ENCODE results near the gene CCNB2. TPM values are rescaled to one million over a fixed set of nuclear protein-coding genes. Genes with fewer than 3 reads are reported as not detected.
"Not testable (repeated sequence)": the region's sequence is repeated elsewhere in the genome, so short reads cannot be mapped to it uniquely, and the experiment has no call there.

The CCNB2 gene
- total RNA-seq, 1 experiment from 2014 or later, result 67.6 TPM

DNA sequence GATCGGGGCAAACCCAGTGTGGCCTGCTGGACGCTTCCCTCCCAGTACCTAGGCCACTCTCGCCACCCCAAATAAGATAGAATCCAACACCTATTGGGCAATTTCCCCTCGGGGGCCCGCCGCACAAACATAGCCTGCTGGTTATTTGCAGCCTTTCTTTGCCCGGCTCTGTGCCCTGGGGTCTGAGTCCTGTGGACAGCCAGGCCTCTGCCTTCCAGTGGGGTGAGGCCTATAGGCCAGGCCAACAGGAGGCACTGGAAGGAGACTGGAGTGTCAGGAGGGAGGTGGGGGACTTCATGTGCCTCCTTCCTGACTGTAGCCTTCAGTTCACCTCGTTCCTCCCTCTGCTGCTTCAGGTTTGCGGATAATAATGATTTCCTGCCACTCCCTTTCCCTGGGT lies 54.3 kb downstream of the CCNB2 start:
- H3K4me1 ChIP-seq (ENCODE audit: control insufficient read depth, insufficient read depth, low read length), result no peaks in the 10 kb centered on the region
- no peaks in the 10 kb centered on the region for H3K27me3 ChIP-seq (ENCODE audit: control insufficient read depth, insufficient read depth, low read length)
- H3K36me3 ChIP-seq (ENCODE audit: control insufficient read depth, insufficient read depth, low read length), result no peaks in the 10 kb centered on the region; the same call in 1 of the 2 replicates
- ATAC-seq (no peak), DNase-seq (ENCODE audit: low read depth, low spot score) (no peak)
- ChIA-PET CTCF (no interaction called here), POLR2A (no interaction called here)
- BruUV-seq (replicated peaks), result no TSS peak
- no peak overlapping the region for H3K4me3 ChIP-seq (ENCODE audit: low read depth in 2 of 2, low read length in 2 of 2)
- no peaks in the 10 kb centered on the region for H3K9me3 ChIP-seq (ENCODE audit: control insufficient read depth, insufficient read depth, low read depth, low read length)
- TF ChIP-seq, protein P1, sequence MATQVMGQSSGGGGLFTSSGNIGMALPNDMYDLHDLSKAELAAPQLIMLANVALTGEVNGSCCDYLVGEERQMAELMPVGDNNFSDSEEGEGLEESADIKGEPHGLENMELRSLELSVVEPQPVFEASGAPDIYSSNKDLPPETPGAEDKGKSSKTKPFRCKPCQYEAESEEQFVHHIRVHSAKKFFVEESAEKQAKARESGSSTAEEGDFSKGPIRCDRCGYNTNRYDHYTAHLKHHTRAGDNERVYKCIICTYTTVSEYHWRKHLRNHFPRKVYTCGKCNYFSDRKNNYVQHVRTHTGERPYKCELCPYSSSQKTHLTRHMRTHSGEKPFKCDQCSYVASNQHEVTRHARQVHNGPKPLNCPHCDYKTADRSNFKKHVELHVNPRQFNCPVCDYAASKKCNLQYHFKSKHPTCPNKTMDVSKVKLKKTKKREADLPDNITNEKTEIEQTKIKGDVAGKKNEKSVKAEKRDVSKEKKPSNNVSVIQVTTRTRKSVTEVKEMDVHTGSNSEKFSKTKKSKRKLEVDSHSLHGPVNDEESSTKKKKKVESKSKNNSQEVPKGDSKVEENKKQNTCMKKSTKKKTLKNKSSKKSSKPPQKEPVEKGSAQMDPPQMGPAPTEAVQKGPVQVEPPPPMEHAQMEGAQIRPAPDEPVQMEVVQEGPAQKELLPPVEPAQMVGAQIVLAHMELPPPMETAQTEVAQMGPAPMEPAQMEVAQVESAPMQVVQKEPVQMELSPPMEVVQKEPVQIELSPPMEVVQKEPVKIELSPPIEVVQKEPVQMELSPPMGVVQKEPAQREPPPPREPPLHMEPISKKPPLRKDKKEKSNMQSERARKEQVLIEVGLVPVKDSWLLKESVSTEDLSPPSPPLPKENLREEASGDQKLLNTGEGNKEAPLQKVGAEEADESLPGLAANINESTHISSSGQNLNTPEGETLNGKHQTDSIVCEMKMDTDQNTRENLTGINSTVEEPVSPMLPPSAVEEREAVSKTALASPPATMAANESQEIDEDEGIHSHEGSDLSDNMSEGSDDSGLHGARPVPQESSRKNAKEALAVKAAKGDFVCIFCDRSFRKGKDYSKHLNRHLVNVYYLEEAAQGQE (IDR thresholded peaks at IDR 0.05; ENCODE audit: insufficient read depth in 1 of 2, low read depth in 2 of 2, low read length in 1 of 2), result no peak
- TF ChIP-seq, protein P2, sequence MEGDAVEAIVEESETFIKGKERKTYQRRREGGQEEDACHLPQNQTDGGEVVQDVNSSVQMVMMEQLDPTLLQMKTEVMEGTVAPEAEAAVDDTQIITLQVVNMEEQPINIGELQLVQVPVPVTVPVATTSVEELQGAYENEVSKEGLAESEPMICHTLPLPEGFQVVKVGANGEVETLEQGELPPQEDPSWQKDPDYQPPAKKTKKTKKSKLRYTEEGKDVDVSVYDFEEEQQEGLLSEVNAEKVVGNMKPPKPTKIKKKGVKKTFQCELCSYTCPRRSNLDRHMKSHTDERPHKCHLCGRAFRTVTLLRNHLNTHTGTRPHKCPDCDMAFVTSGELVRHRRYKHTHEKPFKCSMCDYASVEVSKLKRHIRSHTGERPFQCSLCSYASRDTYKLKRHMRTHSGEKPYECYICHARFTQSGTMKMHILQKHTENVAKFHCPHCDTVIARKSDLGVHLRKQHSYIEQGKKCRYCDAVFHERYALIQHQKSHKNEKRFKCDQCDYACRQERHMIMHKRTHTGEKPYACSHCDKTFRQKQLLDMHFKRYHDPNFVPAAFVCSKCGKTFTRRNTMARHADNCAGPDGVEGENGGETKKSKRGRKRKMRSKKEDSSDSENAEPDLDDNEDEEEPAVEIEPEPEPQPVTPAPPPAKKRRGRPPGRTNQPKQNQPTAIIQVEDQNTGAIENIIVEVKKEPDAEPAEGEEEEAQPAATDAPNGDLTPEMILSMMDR (IDR thresholded peaks at IDR 0.05), result no peak
- no peak for TF ChIP-seq SIN3A (IDR thresholded peaks at IDR 0.05; ENCODE audit: borderline replicate concordance, insufficient read depth, low read depth, low read length)
- TF ChIP-seq POLR2AphosphoS5 (IDR thresholded peaks at IDR 0.05; ENCODE audit: low read depth, low read length), result no peak
- no peak for TF ChIP-seq TCF7L2 (IDR thresholded peaks at IDR 0.05; ENCODE audit: low read depth, low read length)
- intact Hi-C loops (cut with micrococcal nuclease; ENCODE audit: unreplicated experiment) (no loop called here), in situ Hi-C loops (cut with HindIII; ENCODE audit: low pct_unique_long_range_greater_than_20kb, low sequenced_read_pairs) (no loop called here)
- H3K27ac ChIP-seq (ENCODE audit: low read length), result no peak overlapping the region

DNA sequence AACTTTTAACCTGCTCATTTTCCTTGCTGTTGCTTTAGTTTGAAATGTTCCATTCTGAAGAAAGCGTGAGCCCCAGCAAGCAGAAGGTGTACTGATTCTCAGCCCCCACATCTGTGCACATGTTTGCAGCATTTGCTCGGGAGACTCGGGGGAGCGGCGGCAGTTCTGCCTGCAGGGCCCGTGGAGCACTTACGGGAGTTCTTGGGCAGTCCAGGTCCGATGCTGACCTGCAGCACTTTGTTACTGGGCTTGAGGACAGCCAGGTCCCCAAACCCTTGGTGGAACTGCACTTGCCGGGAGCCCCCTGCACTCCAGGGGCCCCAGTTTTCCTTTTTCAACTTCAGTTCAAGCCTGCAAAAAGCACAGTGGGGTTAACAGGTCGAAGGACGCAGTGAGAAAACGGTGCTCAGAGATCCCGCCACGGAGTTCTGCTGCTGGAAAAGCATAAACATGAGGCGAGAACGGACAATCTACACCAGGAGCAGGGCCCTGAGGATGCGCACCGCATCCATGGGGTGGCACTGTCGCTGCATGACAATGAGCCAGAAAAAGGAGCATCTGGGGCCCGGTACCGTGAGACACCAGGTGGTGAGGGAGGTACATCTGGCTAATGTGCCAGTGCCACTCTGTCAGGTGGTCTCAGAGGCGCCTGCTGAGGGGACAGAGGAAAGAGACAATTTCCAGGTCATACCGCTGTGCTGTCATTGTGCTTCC lies 56.1 kb downstream of the CCNB2 start:
- in situ Hi-C loops (cut with HindIII; ENCODE audit: low pct_unique_long_range_greater_than_20kb, low sequenced_read_pairs) (no loop called here), intact Hi-C loops (cut with micrococcal nuclease; ENCODE audit: unreplicated experiment) (no loop called here)
- DNase-seq (ENCODE audit: low read depth, low spot score) (peak; percentile 2), ATAC-seq (peak; percentile 84)
- no peak overlapping the region for H3K4me3 ChIP-seq (ENCODE audit: low read depth in 2 of 2, low read length in 2 of 2)
- CTCF ChIA-PET, result no interaction called here
- no peaks in the 10 kb centered on the region for H3K27me3 ChIP-seq (ENCODE audit: control insufficient read depth, insufficient read depth, low read length)
- no peaks in the 10 kb centered on the region for H3K36me3 ChIP-seq (ENCODE audit: control insufficient read depth, insufficient read depth, low read length)
- no peak overlapping the region for H3K27ac ChIP-seq (ENCODE audit: low read length)
- no peak for TF ChIP-seq POLR2AphosphoS5 (IDR thresholded peaks at IDR 0.05; ENCODE audit: low read depth, low read length)
- TF ChIP-seq, protein P2 (IDR thresholded peaks at IDR 0.05), result peak; percentile 73; the same call in 1 of the 2 replicates
- H3K4me1 ChIP-seq (ENCODE audit: control insufficient read depth, insufficient read depth, low read length), result no peaks in the 10 kb centered on the region
- POLR2A ChIA-PET, result no interaction called here
- BruUV-seq (replicated peaks), result no TSS peak
- H3K9me3 ChIP-seq (ENCODE audit: control insufficient read depth, insufficient read depth, low read depth, low read length), result no peaks in the 10 kb centered on the region

DNA sequence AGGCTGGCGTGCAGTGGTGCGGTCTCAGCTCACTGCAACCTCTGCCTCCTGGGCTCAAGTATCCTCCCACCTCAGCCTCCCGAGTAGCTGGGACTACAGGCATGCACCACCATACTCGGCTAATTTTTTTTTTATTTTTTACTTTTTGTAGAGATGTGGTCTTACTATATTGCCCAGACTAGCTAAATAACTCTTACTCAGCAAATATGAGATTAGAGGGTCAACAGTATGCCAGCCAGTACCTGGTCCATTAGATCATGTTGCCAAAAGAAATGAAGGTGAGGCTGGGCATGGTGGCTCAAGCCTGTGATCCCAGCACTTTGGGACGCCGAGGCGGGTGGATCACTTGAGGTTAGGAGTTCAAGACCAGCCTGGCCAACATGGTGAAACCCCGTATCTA lies 57.1 kb downstream of the CCNB2 start:
- H3K9me3 ChIP-seq (ENCODE audit: control insufficient read depth, insufficient read depth, low read depth, low read length); BruUV-seq (replicated peaks); DNase-seq (ENCODE audit: low read depth, low spot score); POLR2A ChIA-PET; H3K4me1 ChIP-seq (ENCODE audit: control insufficient read depth, insufficient read depth, low read length); ATAC-seq; H3K27ac ChIP-seq (ENCODE audit: low read length); in situ Hi-C loops (cut with HindIII; ENCODE audit: low pct_unique_long_range_greater_than_20kb, low sequenced_read_pairs); H3K27me3 ChIP-seq (ENCODE audit: control insufficient read depth, insufficient read depth, low read length); intact Hi-C loops (cut with micrococcal nuclease; ENCODE audit: unreplicated experiment); H3K36me3 ChIP-seq (ENCODE audit: control insufficient read depth, insufficient read depth, low read length); H3K4me3 ChIP-seq (ENCODE audit: low read depth in 2 of 2, low read length in 2 of 2): not testable (repeated sequence)
- CTCF ChIA-PET, result interaction anchor here (0.6 kb wide), 1 partner anchor 62 kb away, joined by 6 read pairs; no protein-coding TSS in a partner anchor
